A549 treated with AZD9567 at 1 μM for 4 hours (cell line): ENCODE measurements around the gene FAM13A. TPM values are rescaled to one million over a fixed set of nuclear protein-coding genes. Genes with fewer than 3 reads are reported as not detected.

Experiments
- total RNA-seq: library from RNA; stranded (reverse); fragments of 200-300 nt; extraction: Qiagen RNA extraction; gene quantifications from 5 replicates; pipeline ENCODE4 v1.2.3, GENCODE V29; 2022; ENCODE audit not compliant: insufficient read depth

The FAM13A gene
- total RNA-seq = 3.7 to 5.8 TPM (median 5.1 TPM) in 5 replicates

GRCh38 chr4:89056953-89057398 is at the start of gene FAM13A:
TSS of gene FAM13A (minus strand) at chr4:89057185. CDS start at chr4:89056964, 221 bp downstream.

GRCh38 chr4:88697588-88698329 is 359.2 kb downstream of the FAM13A start, which contains the start of gene NAP1L5:
TSS of gene NAP1L5 (minus strand) at chr4:88697829. CDS start at chr4:88697754, 75 bp downstream.

Other genes starting within 250 kb of the FAM13A start
- gene TIGD2, start 54.3 kb upstream of the FAM13A start, total RNA-seq = 4.4 to 5.4 TPM (median 4.9 TPM) in 5 replicates